Measurements from ENCODE around the gene AKAP10. TPM values are rescaled to one million over a fixed set of nuclear protein-coding genes. Genes with fewer than 3 reads are reported as not detected.
"Not testable (repeated sequence)": the region's sequence is repeated elsewhere in the genome, so short reads cannot be mapped to it uniquely, and the experiment has no call there.

AKAP10 gene
- total RNA-seq, 1 experiment from 2014 or later = 36.8 TPM

DNA sequence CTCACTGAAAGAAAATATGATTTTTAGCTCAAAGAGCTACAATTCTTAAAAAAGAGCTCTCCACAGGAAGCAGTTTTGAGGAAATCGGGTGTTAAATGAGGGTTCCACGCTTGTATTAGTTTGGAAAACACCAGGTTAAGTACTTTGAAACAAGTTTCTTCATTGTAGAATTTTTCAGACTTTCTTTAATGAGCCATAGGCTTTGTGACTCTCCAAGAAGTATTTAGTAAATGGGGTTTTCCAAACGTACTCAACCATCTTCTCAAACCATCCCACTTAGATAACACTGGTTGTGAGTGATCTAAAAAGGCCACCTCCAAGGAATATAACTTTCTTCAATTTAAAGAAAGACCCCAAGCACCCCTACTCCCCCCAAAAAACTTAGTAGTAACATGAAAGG lies 112.6 kb downstream of the AKAP10 start:
- Histone ChIP-seq H3K27me3 (replicated peaks; ENCODE audit: insufficient read depth, low read depth, low read length, poor library complexity) (no peaks in the 10 kb centered on the region), H3K27ac (ENCODE audit: low read depth, low read length, poor library complexity, severe bottlenecking) (no peak overlapping the region), H3K9me3 (ENCODE audit: low read depth, low read length, poor library complexity, severe bottlenecking) (no peaks in the 10 kb centered on the region), H3K36me3 (ENCODE audit: insufficient read depth, low read length, poor library complexity, severe bottlenecking) (peaks cover 4% of the 10 kb centered on the region), H3K4me1 (ENCODE audit: insufficient read depth, low read length, poor library complexity, severe bottlenecking) (peaks cover 4% of the 10 kb centered on the region), H3K4me3 (ENCODE audit: low read depth, low read length, poor library complexity, severe bottlenecking) (no peak overlapping the region)
- ChIA-PET POLR2A (ENCODE audit: low non-redundant PET) (no interaction called here), CTCF (interaction anchor here (0.6 kb wide), 1 partner anchor 331 kb away, joined by 3 read pairs; no protein-coding TSS in a partner anchor)
- no peak for TF ChIP-seq EZH2 (IDR thresholded peaks at IDR 0.05; ENCODE audit: borderline replicate concordance, low read depth, low read length, poor library complexity, severe bottlenecking)
- no peak for TF ChIP-seq CTCF (conservative IDR thresholded peaks at IDR 0.05; ENCODE audit: low read depth, low read length)
- DNase-seq (ENCODE audit: low spot score) = no peak
- intact Hi-C loops (cut with micrococcal nuclease; ENCODE audit: unreplicated experiment) = loop anchor here (5.0 kb wide), 1 partner anchor 142 kb away; the partner anchor contains the start of gene SPECC1
- no TSS peak for BruUV-seq (replicated peaks)

DNA sequence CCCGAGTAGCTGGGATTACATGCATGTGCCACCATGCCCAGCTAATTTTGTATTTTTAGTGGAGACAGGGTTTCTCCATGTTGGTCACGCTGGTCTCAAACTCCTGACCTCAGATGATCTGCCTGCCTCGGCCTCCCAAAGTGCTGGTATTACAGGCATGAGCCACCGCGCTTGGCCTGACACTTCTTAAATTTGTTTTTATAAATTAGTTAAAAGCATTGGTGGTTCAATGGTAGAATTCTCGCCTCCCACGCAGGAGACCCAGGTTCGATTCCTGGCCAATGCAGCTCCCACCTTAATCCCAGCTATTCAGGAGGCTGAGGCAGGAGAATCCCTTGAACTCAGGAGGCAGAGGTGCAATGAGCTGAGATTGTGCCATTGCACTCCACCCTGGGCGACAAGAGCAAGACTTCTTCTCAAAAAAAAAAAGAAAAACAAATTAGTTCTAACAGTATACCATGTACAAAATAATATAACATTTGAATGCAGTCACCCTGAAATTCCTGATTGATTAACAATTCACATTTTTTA lies 116.9 kb downstream of the AKAP10 start:
- CTCF ChIA-PET; POLR2A ChIA-PET (ENCODE audit: low non-redundant PET); H3K36me3 ChIP-seq (ENCODE audit: insufficient read depth, low read length, poor library complexity, severe bottlenecking); H3K4me3 ChIP-seq (ENCODE audit: low read depth, low read length, poor library complexity, severe bottlenecking); H3K27me3 ChIP-seq (replicated peaks; ENCODE audit: insufficient read depth, low read depth, low read length, poor library complexity); H3K27ac ChIP-seq (ENCODE audit: low read depth, low read length, poor library complexity, severe bottlenecking); H3K9me3 ChIP-seq (ENCODE audit: low read depth, low read length, poor library complexity, severe bottlenecking); DNase-seq (ENCODE audit: low spot score); H3K4me1 ChIP-seq (ENCODE audit: insufficient read depth, low read length, poor library complexity, severe bottlenecking); BruUV-seq (replicated peaks); intact Hi-C loops (cut with micrococcal nuclease; ENCODE audit: unreplicated experiment): not testable (repeated sequence)

- Histone ChIP-seq H3K9me3 (ENCODE audit: low read depth, low read length, poor library complexity, severe bottlenecking) (no peaks in the 10 kb centered on the region), H3K4me1 (ENCODE audit: insufficient read depth, low read length, poor library complexity, severe bottlenecking) (no peaks in the 10 kb centered on the region), H3K27me3 (replicated peaks; ENCODE audit: insufficient read depth, low read depth, low read length, poor library complexity) (no peaks in the 10 kb centered on the region), H3K27ac (ENCODE audit: low read depth, low read length, poor library complexity, severe bottlenecking) (no peak overlapping the region), H3K36me3 (ENCODE audit: insufficient read depth, low read length, poor library complexity, severe bottlenecking) (peaks cover 4% of the 10 kb centered on the region), H3K4me3 (ENCODE audit: low read depth, low read length, poor library complexity, severe bottlenecking) (no peak overlapping the region)
- TF ChIP-seq EZH2 (IDR thresholded peaks at IDR 0.05; ENCODE audit: borderline replicate concordance, low read depth, low read length, poor library complexity, severe bottlenecking) = no peak
- TF ChIP-seq CTCF (conservative IDR thresholded peaks at IDR 0.05; ENCODE audit: low read depth, low read length) = no peak
- POLR2A ChIA-PET (ENCODE audit: low non-redundant PET) = no interaction called here
- DNase-seq (ENCODE audit: low spot score) = no peak
- CTCF ChIA-PET = no interaction called here
- BruUV-seq (replicated peaks) = no TSS peak
- intact Hi-C loops (cut with micrococcal nuclease; ENCODE audit: unreplicated experiment) = no loop called here
Measured at GRCh38 chr17:19857640-19858039, 120.0 kb downstream of the AKAP10 start.

Other genes starting within 250 kb of the AKAP10 start
- 0.20 TPM in 1 of 2 replicates, not detected in the other for gene ALDH3A1, start 229.5 kb downstream of the AKAP10 start, total RNA-seq (2021)
- 12.9 and 15.6 TPM in 2 replicates for gene ULK2, start 109.9 kb downstream of the AKAP10 start, total RNA-seq (2021)
- gene SPECC1, start 31.5 kb upstream of the AKAP10 start, total RNA-seq (2021) = 5.8 and 6.8 TPM in 2 replicates